KMS-11 (cell line): ENCODE measurements around the gene TMEM63B.

Experiments
- H2AFZ ChIP-seq: fragments of 200-600 bp; sonication (generic); 2 replicates; pipeline ENCODE4 v1.6.1; 2016; ENCODE audit warnings: antibody characterized with exemption, mixed run types, low read depth
- H3K27ac ChIP-seq: fragments of 200-600 bp; sonication (generic); 2 replicates; pipeline ENCODE4 v1.6.1; 2016; ENCODE audit warnings: mild to moderate bottlenecking, mixed run types
- H3K27me3 ChIP-seq: fragments of 200-600 bp; sonication (generic); 2 replicates; pipeline ENCODE4 v1.6.1; 2017; ENCODE audit warnings: mild to moderate bottlenecking, low read depth, mixed run types, moderate library complexity; ENCODE audit not compliant: insufficient read depth
- H3K36me3 ChIP-seq: fragments of 200-600 bp; sonication (generic); 2 replicates; pipeline ENCODE4 v1.6.1; 2017; ENCODE audit warnings: mild to moderate bottlenecking, mixed run types; ENCODE audit not compliant: insufficient read depth
- H3K4me1 ChIP-seq: fragments of 200-600 bp; sonication (generic); 2 replicates; pipeline ENCODE4 v1.6.1; 2016; ENCODE audit warnings: mild to moderate bottlenecking, low read depth, mixed run types; ENCODE audit not compliant: poor library complexity, severe bottlenecking
- H3K4me2 ChIP-seq: fragments of 200-600 bp; sonication (generic); 2 replicates; pipeline ENCODE4 v1.7.0; 2016; ENCODE audit warnings: mild to moderate bottlenecking, mixed run types
- H3K4me3 ChIP-seq: fragments of 200-600 bp; sonication (generic); IDR thresholded peaks from 2 replicates; pipeline ENCODE4 v1.6.1; 2017; ENCODE audit warnings: low read depth, low read length, mixed read lengths; ENCODE audit not compliant: insufficient read depth
- H3K79me2 ChIP-seq: fragments of 200-600 bp; sonication (generic); 2 replicates; pipeline ENCODE4 v1.6.1; 2016; ENCODE audit warnings: low read depth, mixed run types; ENCODE audit not compliant: insufficient read depth
- H3K9ac ChIP-seq: fragments of 200-600 bp; sonication (generic); 2 replicates; pipeline ENCODE4 v1.6.1; 2016; ENCODE audit warnings: mild to moderate bottlenecking, mixed run types
- H4K20me1 ChIP-seq: fragments of 200-600 bp; sonication (generic); 2 replicates; pipeline ENCODE4 v1.6.1; 2016; ENCODE audit warnings: mild to moderate bottlenecking, mixed run types; ENCODE audit not compliant: insufficient read depth
- CTCF ChIP-seq: fragments of 200-600 bp; sonication (generic); conservative IDR thresholded peaks from 2 replicates; pipeline ENCODE4 v1.6.1; 2017; ENCODE audit warnings: low read depth, mild to moderate bottlenecking, antibody characterized with exemption, low read length, moderate library complexity, mixed read lengths

The TMEM63B gene

GRCh38 chr6:44116641-44117382 lies 10.5 kb upstream of the TMEM63B start:
- no peak overlapping the region for H3K4me3 ChIP-seq
- peaks cover 63% of the 10 kb centered on the region for H3K4me1 ChIP-seq
- peak overlapping the region; percentile 75 for H3K4me2 ChIP-seq
- peaks cover 70% of the 10 kb centered on the region for H3K79me2 ChIP-seq
- TF ChIP-seq CTCF: no peak
- H3K9ac ChIP-seq: no peak overlapping the region; the same call in 1 of the 2 replicates
- peak overlapping the region; percentile 40; the same call in 1 of the 2 replicates for H3K27ac ChIP-seq
- no peak overlapping the region for H2AFZ ChIP-seq
- H3K36me3 ChIP-seq: no peaks in the 10 kb centered on the region; the same call in 1 of the 2 replicates
- H3K27me3 ChIP-seq: no peaks in the 10 kb centered on the region
- peaks cover 47% of the 10 kb centered on the region for H4K20me1 ChIP-seq

GRCh38 chr6:44117397-44118128 lies 9.8 kb upstream of the TMEM63B start:
- peak overlapping the region; percentile 75; the same call in 1 of the 2 replicates for H3K4me2 ChIP-seq
- H2AFZ ChIP-seq: no peak overlapping the region
- peaks cover 71% of the 10 kb centered on the region for H3K4me1 ChIP-seq
- H3K36me3 ChIP-seq: no peaks in the 10 kb centered on the region; the same call in 1 of the 2 replicates
- peaks cover 52% of the 10 kb centered on the region for H4K20me1 ChIP-seq
- no peak overlapping the region for H3K9ac ChIP-seq
- no peak overlapping the region for H3K4me3 ChIP-seq
- no peaks in the 10 kb centered on the region for H3K27me3 ChIP-seq
- TF ChIP-seq CTCF: no peak
- H3K79me2 ChIP-seq: peaks cover 78% of the 10 kb centered on the region
- peak overlapping the region; percentile 40; the same call in 1 of the 2 replicates for H3K27ac ChIP-seq

DNA sequence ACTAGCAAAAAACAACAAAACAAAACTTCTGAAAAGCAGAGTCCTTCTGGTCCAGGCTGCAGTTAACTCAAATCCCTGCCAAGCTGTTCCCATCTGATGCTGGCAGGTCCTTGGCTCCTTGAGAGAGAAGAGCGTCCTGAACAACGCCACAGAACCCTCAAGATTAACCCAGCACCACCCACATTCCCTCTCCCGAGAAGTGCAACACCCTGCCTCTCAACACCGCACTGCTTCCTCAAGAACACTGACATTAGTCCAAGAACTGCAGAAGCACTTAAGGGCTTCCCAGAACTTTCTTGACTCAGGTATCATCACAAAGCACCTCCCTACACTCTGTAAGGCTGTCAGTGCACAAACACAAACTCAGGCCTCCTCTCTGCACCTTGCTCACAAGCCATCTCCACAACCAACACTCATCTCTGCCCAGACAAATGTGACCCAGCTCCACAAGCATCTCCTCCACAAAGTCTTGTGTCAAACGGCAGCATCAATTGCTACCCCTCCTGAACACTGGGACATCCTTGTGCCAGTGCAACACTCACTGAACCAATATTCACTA lies 7.6 kb upstream of the TMEM63B start:
- Histone ChIP-seq H3K36me3 (no peaks in the 10 kb centered on the region; the same call in 1 of the 2 replicates), H3K4me1 (peaks cover 90% of the 10 kb centered on the region), H3K9ac (no peak overlapping the region), H3K4me3 (no peak overlapping the region), H3K27me3 (no peaks in the 10 kb centered on the region), H2AFZ (no peak overlapping the region), H3K79me2 (peaks cover 96% of the 10 kb centered on the region), H4K20me1 (peaks cover 71% of the 10 kb centered on the region), H3K27ac (no peak overlapping the region), H3K4me2 (no peak overlapping the region)
- TF ChIP-seq CTCF: no peak

DNA sequence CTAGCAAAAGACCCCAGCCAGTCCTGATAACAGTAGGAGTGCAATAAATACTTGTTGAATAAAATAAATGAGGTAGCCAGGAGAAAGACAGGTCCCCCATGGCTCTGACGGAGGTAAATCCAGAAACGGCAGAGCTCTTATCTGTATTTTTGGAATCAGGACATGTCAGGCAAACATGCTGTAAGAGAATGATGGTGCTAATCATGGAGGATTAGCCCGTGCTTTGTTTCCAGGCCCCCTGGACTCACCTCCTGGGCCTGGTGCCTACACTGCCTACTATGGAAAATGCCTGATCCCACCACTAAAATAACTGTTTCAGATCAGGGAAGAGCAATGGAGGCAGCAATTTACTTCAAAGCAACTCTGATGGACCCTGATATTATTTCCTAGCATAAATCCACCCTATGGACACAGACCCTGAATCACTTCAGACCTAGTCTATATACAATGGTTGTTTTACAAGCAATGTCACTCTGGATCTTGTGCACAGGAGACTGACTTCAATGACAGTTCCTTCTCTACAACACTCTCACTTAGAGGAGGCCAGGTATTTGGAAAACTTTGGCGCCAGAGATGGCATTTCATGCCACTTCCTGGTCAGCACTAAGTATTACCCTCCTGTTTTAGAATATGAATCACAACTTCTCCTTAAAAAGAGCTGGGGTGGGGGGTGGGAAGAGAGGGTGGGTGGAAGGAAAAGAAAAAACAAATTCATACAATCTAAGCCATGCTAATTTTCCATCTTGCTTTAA lies 6.5 kb upstream of the TMEM63B start:
- Histone ChIP-seq H3K4me3 (no peak overlapping the region), H3K27me3 (no peaks in the 10 kb centered on the region), H3K4me2 (no peak overlapping the region), H2AFZ (no peak overlapping the region), H4K20me1 (peaks cover 71% of the 10 kb centered on the region), H3K27ac (no peak overlapping the region), H3K36me3 (no peaks in the 10 kb centered on the region), H3K9ac (no peak overlapping the region), H3K79me2 (peaks cover 97% of the 10 kb centered on the region), H3K4me1 (peaks cover 90% of the 10 kb centered on the region)
- no peak for TF ChIP-seq CTCF
